NCI-H510A (cell line): ENCODE data around the gene CIPC.

Experiments used
- DNase-seq: peaks from one replicate; lab custom pipeline; 2025; lab: John Stamatoyannopoulos, UW

CIPC gene

GRCh38 chr14:77151918-77152588, 54.0 kb downstream of the CIPC start:
- peak; percentile 17 for DNase-seq

- DNase-seq: no peak
These were observed 55.7 kb downstream of the CIPC start for GRCh38 chr14:77153802-77154201.

GRCh38 chr14:77154421-77154820, 56.4 kb downstream of the CIPC start:
- no peak for DNase-seq

GRCh38 chr14:77155083-77155482, 57.0 kb downstream of the CIPC start:
- DNase-seq: no peak

- DNase-seq: no peak
These were observed 59.7 kb downstream of the CIPC start for GRCh38 chr14:77157740-77158139.

GRCh38 chr14:77158175-77158881, 60.3 kb downstream of the CIPC start:
- DNase-seq: peak; percentile 77

GRCh38 chr14:77158882-77159255, 60.8 kb downstream of the CIPC start:
- no peak for DNase-seq

- DNase-seq: no peak
These were observed 63.0 kb downstream of the CIPC start for GRCh38 chr14:77161011-77161410.
